Midbrain (tissue), 1 donor: ENCODE measurements around the gene UGT1A7.
"Not testable (repeated sequence)": the region's sequence is repeated elsewhere in the genome, so short reads cannot be mapped to it uniquely, and the experiment has no call there.

Source experiments
- DNase-seq: peaks from one replicate; lab custom pipeline; 2025; lab: John Stamatoyannopoulos, UW

The UGT1A7 gene

DNA sequence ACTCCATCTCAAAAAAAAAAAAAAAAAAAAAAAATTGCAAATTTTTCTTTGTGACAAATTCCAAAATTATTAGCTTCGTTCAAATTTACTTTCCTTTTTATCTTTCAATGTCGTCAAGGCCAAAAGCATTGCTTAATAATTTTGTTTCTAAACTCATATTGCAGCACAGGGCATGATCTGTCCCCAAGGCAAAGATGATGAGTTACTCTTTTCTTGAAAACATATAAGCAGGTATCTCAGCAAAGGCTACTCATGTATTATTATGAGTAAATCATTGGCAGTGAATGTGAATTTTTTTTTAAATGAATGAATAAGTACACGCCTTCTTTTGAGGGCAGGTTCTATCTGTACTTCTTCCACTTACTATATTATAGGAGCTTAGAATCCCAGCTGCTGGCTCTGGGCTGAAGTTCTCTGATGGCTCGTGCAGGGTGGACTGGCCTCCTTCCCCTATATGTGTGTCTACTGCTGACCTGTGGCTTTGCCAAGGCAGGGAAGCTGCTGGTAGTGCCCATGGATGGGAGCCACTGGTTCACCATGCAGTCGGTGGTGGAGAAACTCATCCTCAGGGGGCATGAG, at the start of gene UGT1A7:
UGT1A7 (plus strand) TSS at position 381 of the 579 bp plus-strand sequence; CDS start at position 418, 37 bp downstream.
- no peak for DNase-seq

DNA sequence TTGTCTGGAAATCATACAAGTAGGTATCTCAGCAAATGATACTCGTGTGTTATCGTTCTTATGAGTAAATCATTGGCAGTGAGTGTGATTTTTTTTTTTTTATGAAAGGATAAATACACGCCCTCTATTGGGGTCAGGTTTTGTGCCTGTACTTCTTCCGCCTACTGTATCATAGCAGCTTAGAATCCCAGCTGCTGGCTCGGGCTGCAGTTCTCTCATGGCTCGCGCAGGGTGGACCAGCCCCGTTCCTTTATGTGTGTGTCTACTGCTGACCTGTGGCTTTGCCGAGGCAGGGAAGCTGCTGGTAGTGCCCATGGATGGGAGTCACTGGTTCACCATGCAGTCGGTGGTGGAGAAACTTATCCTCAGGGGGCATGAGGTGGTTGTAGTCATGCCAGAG, 45.4 kb upstream of the UGT1A7 start, which contains the start of gene UGT1A10:
UGT1A10 (plus strand) TSS at position 143 of the 400 bp plus-strand sequence; CDS start at position 218, 75 bp downstream.
- DNase-seq, result not testable (repeated sequence)

DNA sequence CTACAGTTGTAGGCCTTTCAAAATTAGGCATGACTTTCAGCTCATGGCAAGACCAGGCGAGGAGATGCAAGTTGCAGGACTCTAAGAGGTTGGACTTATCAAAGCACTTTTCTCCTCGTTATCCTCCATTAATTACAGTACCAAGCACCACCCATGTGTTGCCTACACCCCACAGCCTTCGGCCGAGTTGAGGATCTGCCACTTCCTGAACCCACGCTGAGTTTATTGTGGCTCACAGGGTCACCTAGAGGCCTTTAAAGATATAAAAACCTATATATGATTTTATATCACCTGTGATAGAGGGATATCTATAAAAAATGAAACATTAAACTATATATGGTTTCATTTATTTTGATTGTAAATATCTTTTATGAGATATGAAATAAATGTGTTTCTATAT, 42.9 kb upstream of the UGT1A7 start:
- DNase-seq, result no peak

DNA sequence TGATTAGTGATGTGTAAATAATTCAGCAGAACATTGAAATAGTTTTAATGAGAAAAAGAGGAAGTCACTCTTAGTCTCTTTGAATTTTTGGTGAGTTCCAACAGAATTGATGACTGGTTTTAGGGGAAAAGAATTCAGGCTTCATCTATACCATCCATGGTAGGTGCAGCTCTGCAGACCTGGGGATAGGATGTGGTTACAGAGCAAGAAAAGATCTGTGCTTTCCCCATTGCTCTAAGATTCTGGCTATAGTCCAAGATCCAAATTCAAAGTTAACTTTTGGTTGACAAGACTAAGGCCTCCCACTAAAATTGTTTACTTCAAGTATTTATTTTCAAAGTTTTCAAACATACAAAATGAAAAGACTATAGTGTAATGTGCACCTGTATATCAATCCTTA, 41.8 kb upstream of the UGT1A7 start:
- DNase-seq, result no peak

DNA sequence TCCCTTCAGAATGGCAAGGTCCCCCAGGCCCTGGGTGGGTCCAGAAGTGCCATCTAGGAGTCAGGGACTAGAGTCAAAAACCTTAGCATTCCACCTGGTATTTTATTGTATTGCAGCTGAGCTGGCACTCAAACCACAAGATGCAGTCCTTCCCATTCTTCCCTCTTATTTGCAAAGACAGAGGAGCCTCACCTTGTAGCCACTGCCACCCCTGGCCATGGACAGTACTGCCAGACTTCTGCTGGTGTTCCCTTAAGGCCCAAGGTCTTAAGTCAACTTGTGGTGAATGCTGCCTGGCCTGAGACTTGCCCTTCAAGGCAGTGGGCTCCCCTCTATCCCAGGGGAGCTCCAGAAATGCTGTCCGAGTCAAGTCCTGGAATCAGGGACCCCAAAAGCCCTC, 38.6 kb upstream of the UGT1A7 start:
- no peak for DNase-seq

DNA sequence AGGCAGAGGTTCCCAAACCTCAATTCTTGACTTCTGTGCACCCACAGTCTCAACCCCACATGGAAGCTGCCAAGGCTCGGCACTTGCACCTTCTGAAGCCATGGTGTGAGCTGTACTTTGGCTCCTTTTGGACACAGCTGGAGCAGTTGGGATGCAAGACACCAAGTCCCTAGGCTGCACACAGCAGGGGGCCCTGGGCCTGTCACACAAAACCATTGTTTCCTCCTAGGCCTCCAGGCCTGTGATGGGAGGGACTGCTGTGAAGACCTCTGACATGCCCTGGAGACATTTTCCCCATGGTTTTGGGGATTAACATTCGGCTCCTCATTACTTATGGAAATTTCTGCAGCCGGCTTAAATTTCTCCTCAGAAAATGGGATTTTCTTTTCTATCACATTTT, 35.7 kb upstream of the UGT1A7 start:
- DNase-seq, result not testable (repeated sequence)

DNA sequence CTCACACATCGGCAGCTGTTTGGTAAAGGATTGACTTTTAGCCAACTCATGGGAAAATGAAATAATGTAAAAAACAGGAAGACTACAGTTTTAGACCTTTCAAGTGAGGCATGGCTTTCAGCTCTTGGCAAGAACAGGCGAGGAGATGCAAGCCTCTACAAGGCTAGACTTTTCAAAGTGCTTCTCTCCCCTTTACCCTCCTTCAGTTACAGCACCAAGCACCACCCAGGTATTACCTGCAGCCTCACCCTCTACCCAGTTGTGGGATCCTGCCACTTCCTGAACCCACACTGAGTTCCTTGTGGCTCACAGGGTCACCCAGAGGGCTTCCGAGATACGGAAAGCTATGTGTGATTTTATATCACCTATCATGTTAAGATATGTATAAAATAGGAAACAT, 30.7 kb upstream of the UGT1A7 start:
- no peak for DNase-seq

DNA sequence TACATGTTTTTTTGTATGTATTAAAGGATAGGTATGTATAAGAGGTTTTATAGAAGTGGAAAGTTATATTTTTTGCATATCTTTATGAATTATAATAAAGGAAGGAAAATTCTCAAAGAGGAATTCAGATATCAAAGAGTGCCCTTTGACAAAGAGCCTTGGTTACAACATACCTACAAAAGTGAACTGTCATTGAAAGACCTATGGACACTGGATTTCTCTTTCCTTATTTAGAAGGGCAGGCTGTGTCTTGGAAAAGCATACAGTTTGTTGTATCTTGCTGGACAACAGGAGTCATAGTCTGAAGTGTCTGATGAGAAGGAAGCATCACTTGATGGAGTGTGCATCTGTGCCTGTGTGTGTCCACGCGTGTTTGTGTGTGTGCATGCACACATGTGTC, 30.3 kb upstream of the UGT1A7 start:
- no peak for DNase-seq

DNA sequence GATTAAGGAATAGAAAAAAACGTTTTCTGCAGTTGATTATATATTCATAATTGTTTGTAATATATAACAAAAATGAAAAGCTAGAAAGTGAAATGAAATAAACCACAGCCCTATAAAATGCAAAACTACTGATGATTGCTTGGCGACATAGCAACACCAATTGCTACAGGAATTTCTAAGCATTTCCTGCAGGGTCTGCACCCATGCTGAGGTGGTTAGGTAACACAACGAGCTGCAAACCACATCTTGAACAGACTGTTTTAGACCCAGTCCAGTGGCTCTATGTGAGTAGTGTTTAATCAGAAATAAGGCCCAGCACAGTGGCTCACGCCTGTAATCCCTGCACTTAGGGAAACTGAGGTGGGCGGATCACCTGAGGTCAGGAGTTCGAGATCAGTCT, 27.2 kb upstream of the UGT1A7 start:
- DNase-seq, result no peak

DNA sequence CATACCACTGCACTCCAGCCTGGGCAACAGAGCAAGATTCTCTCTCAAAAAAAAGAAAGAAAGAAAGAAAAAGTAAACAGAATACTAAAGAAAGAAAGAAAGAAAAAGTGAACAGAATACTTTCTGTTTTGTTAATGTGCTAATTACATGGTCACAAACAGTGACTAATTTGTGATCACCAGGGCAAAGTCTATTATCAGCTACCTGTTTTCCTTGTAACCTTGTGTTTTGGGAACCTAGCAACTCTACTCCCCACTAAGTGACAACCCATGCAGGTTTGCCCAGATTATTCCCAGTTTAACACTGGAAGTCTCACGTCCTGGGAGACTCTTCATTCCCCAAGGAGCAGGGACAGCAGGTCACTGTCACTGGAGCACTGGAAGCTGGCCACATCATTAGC, 26.7 kb upstream of the UGT1A7 start:
- DNase-seq, result no peak

DNA sequence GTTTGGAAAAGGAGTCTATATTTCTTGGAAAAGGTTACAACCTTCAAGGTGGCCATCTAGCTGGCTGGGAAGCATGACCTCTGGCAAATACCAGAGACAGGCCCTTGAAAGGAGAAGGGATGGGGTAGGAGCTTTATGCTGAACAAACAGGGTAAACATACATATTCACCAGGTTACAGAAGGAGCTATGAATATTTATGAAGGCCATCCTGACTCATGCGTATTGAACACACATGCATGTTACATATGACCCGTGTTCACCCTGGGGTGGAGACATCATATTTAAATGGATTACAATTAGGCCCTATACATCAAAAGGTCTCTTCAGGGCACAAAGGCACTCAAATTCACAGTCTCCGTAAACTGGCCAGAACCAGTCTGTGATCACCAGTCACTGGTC, 25.8 kb upstream of the UGT1A7 start:
- DNase-seq, result not testable (repeated sequence)

DNA sequence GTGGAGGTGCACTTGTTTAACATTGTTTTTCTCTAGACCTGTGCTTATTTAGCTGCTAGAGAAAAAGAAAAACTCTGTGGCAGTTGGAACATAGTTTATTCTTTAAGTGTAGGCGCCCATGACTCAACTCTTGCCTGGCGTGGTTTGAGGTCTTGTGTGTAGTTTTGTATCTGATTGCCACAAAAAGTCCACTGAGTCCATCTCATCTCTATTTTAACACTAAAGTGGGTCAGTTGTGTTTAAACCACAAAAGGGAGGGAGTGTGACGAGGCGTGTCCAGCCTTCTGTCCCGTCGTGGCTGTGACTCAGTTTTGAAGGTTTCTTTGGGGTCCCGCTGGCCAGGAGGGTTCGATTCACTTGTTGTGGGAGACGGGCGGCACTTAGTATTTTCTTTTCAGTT, 25.3 kb upstream of the UGT1A7 start:
- no peak for DNase-seq

DNA sequence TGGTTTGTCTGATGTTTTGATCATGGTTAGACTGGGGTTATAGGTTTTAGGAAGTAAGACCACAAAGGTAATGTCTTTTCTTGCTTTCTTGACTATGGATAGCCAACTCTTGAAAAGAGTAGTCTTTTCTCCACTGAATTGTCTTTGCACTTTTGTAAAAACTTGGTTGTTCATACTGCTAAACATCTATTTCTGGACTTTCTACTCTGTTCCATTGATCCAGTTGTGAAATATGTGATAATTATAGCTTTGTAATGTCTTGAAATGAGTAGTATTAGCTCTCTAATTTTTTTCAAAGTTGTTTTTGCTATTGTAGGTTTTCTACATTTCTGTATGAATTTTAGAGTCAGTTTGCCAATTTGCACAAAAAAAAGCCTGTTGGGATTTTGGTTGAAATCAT, 23.1 kb upstream of the UGT1A7 start:
- DNase-seq, result no peak

DNA sequence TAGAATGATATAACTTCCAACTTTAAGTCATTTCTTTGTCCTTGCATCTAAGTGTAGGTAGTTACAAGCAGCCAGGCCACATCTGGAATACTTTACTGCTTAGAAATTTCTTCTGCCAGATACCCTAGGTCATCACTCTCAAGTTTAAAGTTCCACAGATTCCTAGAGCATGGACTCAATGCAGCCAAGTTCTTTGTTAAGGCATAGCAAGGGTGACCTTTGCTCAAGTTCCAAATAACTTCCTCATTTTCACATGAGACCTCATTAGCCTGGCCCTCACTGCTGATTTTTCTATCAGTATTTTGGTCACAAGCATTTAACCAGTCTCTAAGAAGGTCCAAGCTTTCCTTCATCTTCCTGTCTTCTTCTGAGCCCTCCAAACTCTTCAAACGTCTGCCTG, 17.8 kb upstream of the UGT1A7 start:
- no peak for DNase-seq

DNA sequence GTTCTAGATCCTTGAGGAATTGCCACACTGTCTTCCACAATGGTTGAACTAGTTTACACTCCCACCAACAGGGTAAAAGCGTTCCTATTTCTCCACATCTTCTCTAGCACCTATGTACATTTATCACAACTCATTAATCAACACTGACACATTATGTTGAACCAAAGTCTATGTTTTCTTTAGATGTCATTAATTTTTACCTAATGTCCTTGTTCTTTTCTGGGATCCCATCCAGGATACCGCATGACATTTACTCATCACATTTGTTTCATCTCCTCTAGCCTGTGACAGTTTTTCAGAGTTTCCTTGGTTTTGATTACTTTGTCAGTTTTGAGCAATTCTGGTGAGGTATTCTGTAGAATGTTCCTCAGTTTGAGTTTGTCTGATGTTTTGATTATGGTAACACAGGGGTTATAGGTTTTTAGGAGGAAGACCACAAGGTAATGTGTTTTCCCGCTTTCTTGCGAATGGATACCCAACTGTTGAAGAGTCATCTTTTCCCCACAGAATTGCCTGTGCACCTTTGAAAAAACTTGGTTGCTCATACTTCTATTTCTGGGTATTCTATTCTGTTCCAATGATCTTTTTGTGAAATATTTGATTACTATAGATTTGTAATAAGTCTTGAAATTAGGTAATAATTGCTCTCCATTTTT, 13.0 kb upstream of the UGT1A7 start:
- DNase-seq, result no peak

DNA sequence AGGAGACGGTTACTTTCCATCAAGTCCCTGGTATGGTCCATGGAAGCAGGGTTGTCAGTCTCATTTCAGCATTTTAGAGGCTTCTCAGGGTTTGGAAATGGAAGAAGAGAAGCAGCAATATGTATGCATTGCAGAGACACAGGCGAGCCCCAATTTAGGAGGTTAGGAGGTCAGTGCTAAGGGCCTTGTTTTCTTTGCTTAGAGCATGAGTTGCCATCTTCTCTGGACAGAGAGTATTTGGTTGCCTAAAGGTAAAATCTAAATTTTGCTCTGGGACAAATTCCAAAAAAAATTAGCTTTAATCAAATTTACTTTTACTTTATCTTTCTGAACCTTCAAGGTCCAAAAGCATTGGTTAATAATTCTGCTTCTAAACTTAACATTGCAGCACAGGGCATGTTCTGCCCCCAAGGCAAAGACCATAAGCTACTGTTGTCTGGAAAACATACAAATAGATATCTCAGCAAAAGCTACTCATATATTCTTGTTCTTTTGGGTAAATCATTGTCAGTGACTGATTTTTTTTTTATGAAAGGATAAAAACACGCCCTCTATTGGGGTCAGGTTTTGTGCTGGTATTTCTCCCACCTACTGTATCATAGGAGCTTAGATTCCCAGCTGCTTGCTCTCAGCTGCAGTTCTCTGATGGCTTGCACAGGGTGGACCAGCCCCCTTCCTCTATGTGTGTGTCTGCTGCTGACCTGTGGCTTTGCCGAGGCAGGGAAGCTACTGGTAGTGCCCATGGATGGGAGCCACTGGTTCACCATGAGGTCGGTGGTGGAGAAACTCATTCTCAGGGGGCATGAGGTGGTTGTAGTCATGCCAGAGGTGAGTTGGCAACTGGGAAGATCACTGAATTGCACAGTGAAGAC, 10.2 kb upstream of the UGT1A7 start, which contains the start of gene UGT1A9:
UGT1A9 (plus strand) TSS at position 609 of the 872 bp plus-strand sequence; CDS start at position 646, 37 bp downstream.
- no peak for DNase-seq

DNA sequence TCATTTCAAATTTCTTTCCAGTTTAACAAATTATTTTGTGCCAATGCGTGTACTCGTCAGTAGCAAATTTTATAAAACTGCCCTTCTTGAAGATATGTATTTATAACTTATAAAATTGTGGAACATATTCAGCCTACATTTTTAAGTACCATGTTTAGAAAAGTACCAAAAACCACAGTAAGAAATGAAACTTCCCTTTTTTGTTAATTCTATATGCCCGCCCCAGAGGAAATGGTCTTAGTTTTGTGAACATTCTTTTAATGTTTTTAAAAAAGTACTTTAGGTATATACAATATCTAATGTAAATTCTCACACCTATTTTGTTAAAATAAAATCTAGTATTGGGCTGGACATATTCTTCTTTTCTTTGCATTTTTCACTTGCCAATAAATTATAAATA, 8.8 kb upstream of the UGT1A7 start:
- DNase-seq, result no peak

DNA sequence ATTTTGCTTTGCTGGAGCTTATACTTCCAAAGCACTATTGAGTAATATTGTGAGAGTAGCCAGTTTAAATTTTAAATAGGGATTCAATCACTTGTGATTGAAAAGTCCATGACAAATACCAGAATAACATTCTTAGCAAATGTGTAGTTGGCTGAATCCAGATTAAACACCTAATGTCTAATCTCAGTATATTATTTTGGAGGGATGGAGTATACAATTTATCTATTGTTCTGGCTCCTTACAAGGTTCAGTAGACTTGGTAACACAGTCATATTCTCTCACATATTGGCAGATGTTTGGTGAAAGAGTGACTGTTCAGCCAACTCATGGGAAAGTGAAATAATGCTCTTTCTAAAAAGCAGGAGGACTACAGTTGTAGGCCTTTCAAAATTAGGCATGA, 7.8 kb upstream of the UGT1A7 start:
- no peak for DNase-seq

DNA sequence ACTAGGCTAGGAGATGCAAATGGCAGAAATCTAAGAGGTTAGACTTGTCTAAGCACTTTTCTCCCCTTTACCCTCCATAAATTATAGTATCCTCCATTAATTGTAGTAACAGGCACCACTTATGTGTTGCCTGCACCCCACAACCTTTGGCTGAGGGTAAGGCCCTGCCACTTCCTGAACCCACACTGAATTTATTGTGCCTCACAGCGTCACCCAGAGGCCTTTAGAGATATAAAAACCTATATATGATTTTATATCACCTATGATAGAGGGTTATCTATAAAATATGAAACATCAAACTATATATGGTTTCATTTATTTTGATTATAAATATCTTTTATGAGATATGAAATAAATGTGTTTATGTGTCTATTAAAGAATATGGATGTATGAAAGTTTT, 7.4 kb upstream of the UGT1A7 start:
- no peak for DNase-seq

DNA sequence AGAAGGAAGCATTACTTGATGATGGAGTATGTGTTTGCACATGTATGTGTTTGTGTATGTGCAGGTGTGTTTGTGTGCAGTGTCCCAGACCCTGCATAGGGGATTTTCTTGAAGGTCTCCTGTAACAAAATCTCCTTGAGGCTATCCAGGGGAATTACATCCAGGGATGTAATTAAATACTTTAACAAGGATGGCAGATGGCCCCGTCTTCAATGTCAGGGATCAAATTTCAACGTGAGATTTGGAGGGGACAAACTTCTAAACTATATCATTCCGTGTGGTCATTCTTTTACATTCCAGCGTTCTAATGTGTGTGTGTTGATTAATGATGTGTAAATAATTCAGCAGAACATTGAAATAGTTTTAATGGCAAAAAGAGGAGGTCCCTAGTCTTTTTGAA, 6.7 kb upstream of the UGT1A7 start:
- DNase-seq, result no peak

DNA sequence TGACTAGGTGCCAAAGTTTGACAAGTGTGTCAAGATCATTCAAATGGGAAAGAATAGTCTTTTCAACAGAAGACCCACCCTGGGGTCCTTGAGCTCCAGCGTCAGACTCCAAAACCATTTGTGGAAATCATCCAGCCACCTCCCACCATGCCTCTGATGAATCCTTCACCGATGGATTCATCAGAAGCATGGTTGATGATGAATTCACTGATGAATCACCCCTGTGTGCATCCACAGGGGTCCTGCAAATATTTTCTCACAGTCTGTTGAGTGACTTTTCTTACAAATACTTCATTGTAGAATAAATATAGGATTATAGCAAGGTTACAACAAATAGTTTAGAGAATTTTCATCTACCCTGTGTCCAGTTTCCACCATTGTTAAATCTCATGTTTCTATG, 5.7 kb upstream of the UGT1A7 start:
- DNase-seq, result no peak

DNA sequence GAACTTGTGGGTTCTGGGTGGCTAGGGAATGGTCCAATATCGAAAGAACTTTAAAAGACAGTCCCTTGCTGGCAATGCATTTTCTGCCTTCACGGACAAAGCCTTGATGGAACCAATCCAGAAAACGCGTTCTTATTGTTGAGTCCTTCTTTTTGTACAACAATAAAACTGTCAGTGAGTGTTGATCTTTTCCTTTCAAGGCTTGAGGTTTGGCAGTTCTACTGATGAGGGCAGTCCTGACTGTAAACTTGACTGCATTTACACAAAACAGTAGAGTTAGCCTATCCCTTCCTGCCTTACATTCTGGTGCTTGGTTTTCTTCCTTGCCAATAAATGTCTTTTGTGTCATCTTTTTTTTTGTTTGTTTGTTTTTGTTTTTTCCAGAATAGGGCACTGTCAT, 2.5 kb upstream of the UGT1A7 start:
- DNase-seq, result no peak
